B cell (primary cell): ENCODE results near the gene MTIF2. TPM values are rescaled to one million over a fixed set of nuclear protein-coding genes. Genes with fewer than 3 reads are reported as not detected.
"Not testable (repeated sequence)": the region's sequence is repeated elsewhere in the genome, so short reads cannot be mapped to it uniquely, and the experiment has no call there.

Experiments used
- ATAC-seq: fragments of 200-7000 bp; cut with Tn5 transposase; one replicate; pipeline ENCODE4 v1.10.0; 2021; ENCODE audit warnings: low read depth, mild to moderate bottlenecking, moderate number of reproducible peaks, moderate library complexity
- CTCF ChIA-PET: fragments of 350-600 bp; sonication (Branson Sonifier 250); formaldehyde crosslinking; loops from one replicate; lab custom pipeline; 2021; ENCODE audit warnings: antibody characterized with exemption, inconsistent platforms; lab: Charles Lee
- POLR2A ChIA-PET: fragments of 350-600 bp; sonication (Branson Sonifier 250); formaldehyde crosslinking; loops from one replicate; lab custom pipeline; 2021; ENCODE audit warnings: antibody characterized with exemption; lab: Charles Lee
- DNase-seq: peaks from one replicate; pipeline ENCODE4 v3.0.0; 2013
- H2AFZ ChIP-seq: 2 replicates; pipeline ENCODE4 v1.6.1; 2012; ENCODE audit warnings: mild to moderate bottlenecking, low read depth, low read length; ENCODE audit not compliant: insufficient read depth, poor library complexity, severe bottlenecking
- H3K27ac ChIP-seq, 2 donors: 1 replicate in 1 of 2; 2 replicates in 1 of 2; pipeline ENCODE4 v1.5.1; 2012 to 2013; ENCODE audit warnings: low read length in 2 of 2, mild to moderate bottlenecking in 2 of 2, moderate library complexity in 1 of 2
- H3K27me3 ChIP-seq, 4 experiments: fragments of 200-600 bp in 1 of 4; sonication (generic) in 1 of 4; replicated peaks in 1 of 4; 1 replicate in 2 of 4; 2 replicates in 2 of 4; pipeline versions ENCODE4 v1.6.1 to v1.7.0; 2013 to 2016; ENCODE audit warnings: low read length in 3 of 4, mild to moderate bottlenecking in 2 of 4, mixed read lengths in 1 of 4, moderate library complexity in 1 of 4; ENCODE audit not compliant: insufficient read depth in 4 of 4, control insufficient read depth in 3 of 4; ENCODE audit errors: control extremely low read depth in 1 of 4
- H3K36me3 ChIP-seq, 2 experiments: replicated peaks in 1 of 2; 1 replicate in 1 of 2; 2 replicates in 1 of 2; pipeline versions ENCODE4 v1.6.1 to v1.7.1; 2013; ENCODE audit warnings: low read length in 1 of 2; ENCODE audit not compliant: insufficient read depth in 2 of 2, control insufficient read depth in 1 of 2; ENCODE audit errors: control extremely low read depth in 1 of 2, extremely low read depth in 1 of 2
- H3K4me1 ChIP-seq, 2 donors: fragments of 200-600 bp in 1 of 2; sonication (generic) in 1 of 2; 1 replicate in 1 of 2; 2 replicates in 1 of 2; pipeline versions ENCODE4 v1.5.1 to v1.6.1; 2013 to 2017; ENCODE audit warnings: low read length in 2 of 2; ENCODE audit not compliant: control insufficient read depth in 2 of 2, insufficient read depth in 2 of 2
- H3K4me2 ChIP-seq: replicated peaks from 2 replicates; pipeline ENCODE3; 2012; ENCODE audit warnings: mild to moderate bottlenecking, low read depth, low read length; ENCODE audit not compliant: poor library complexity, severe bottlenecking
- H3K4me3 ChIP-seq, 5 experiments: fragments of 200-600 bp in 1 of 5; sonication (generic) in 1 of 5; 1 replicate in 3 of 5; 2 replicates in 2 of 5; pipeline versions ENCODE4 v1.5.1 to v1.7.0; 2011 to 2016; ENCODE audit warnings: low read length in 4 of 5, mild to moderate bottlenecking in 4 of 5, low read depth in 2 of 5, control low read depth in 1 of 5, moderate library complexity in 1 of 5; ENCODE audit not compliant: insufficient read depth in 1 of 5; ENCODE audit errors: control extremely low read depth in 1 of 5, extremely low read depth in 1 of 5
- H3K79me2 ChIP-seq: fragments of 200-600 bp; sonication (generic); one replicate; pipeline ENCODE4 v1.6.0; 2016; ENCODE audit warnings: low read length; ENCODE audit not compliant: control insufficient read depth, insufficient read depth
- H3K9ac ChIP-seq: fragments of 200-600 bp; sonication (generic); 2 replicates; pipeline ENCODE4 v1.6.1; 2017; ENCODE audit warnings: mild to moderate bottlenecking, low read length, moderate library complexity
- H3K9me3 ChIP-seq, 3 donors: one replicate each; pipeline versions ENCODE4 v1.6.1 to v1.7.1; 2013; ENCODE audit warnings: low read length in 2 of 3; ENCODE audit not compliant: control insufficient read depth in 2 of 3, insufficient read depth in 1 of 3; ENCODE audit errors: control extremely low read depth in 1 of 3
- H4K20me1 ChIP-seq: 2 replicates; pipeline ENCODE4 v1.6.0; 2012; ENCODE audit warnings: mild to moderate bottlenecking, low read length; ENCODE audit not compliant: insufficient read depth, control insufficient read depth, poor library complexity, severe bottlenecking
- H3K27ac Mint-ChIP-seq: one replicate; pipeline ENCODE4 v1.8.0; 2021; ENCODE audit warnings: mixed read lengths
- H3K27me3 Mint-ChIP-seq: one replicate; pipeline ENCODE4 v1.8.0; 2021; ENCODE audit warnings: mixed read lengths
- H3K4me1 Mint-ChIP-seq: one replicate; pipeline ENCODE4 v1.8.0; 2021; ENCODE audit warnings: mixed read lengths
- H3K4me3 Mint-ChIP-seq: one replicate; pipeline ENCODE4 v1.8.0; 2021; ENCODE audit warnings: mixed read lengths
- H3K9me3 Mint-ChIP-seq: one replicate; pipeline ENCODE4 v1.8.0; 2022; ENCODE audit warnings: mixed read lengths; ENCODE audit not compliant: insufficient read depth
- EZH2 ChIP-seq: IDR thresholded peaks from 2 replicates; pipeline ENCODE4 v1.6.1; 2012; ENCODE audit warnings: borderline replicate concordance, low read depth, mild to moderate bottlenecking, moderate library complexity, low read length; ENCODE audit not compliant: insufficient read depth, poor library complexity, severe bottlenecking
- WGBS: methylation state at CpG from one replicate; pipeline ENCODE4 v1.1.5; 2013; ENCODE audit warnings: missing lambda C conversion rate; ENCODE audit not compliant: insufficient coverage; 5-methylcytosine and 5-hydroxymethylcytosine counted together
- intact Hi-C: fragments of 100-400 bp; cut with micrococcal nuclease; formaldehyde crosslinking; loops from one replicate; pipeline ENCODE4 v1.10.0; 2022
- polyA plus RNA-seq: library from polyadenylated mRNA; depleted of rRNA; stranded (reverse); fragments of >200 nt; gene quantifications from 2 replicates; pipeline ENCODE4 v1.2.3, GENCODE V29; 2012
- total RNA-seq, 2 donors: library from RNA; stranded (reverse); fragments of 120-200 nt in 1 of 2; gene quantifications; 1 replicate in 1 of 2; 2 replicates in 1 of 2; pipeline versions ENCODE4 v1.2.3 to v1.2.4, GENCODE V29; 2013 to 2022
- TF ChIP-seq, protein P1 (sequence below): fragments of 200-600 bp; IDR thresholded peaks from one replicate; pipeline ENCODE4 v1.8.0; 2022; ENCODE audit warnings: antibody characterized with exemption, mild to moderate bottlenecking

Gene MTIF2
- total and polyA plus RNA-seq, 2 donors (not counting 1 experiment from before 2014, with no cell fraction given): 12.9 to 36.7 TPM

DNA sequence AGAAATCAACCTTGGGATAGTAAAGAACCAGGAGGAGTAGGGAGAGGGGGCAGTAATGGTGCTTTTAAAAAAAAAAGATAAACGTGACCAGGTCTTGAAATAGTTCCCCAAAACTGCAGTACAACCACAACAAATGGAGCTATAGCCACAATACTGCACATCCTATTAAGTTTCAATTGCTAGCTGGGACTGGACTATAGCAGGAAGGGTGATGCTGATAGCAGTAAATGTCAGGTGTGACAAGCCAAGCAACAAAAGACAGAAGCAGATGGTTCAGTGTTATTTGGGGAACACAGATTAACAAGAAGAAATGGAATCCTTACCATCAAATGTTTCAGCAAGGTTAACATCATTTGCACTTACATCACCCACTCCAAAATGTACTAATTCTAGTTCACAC is 26.4 kb downstream of the MTIF2 start:
- Histone ChIP-seq H3K79me2 (no peaks in the 10 kb centered on the region), H3K4me3 (no peak overlapping the region), H3K36me3 (peaks cover 8 to 49% of the 10 kb centered on the region in 2 experiments), H3K9ac (no peak overlapping the region), H3K27me3 (no peaks in the 10 kb centered on the region), H2AFZ (no peak overlapping the region), H3K4me2 (no peak overlapping the region), H4K20me1 (no peaks in the 10 kb centered on the region), H3K9me3 (no peaks in the 10 kb centered on the region), H3K4me1 (no peaks in the 10 kb centered on the region), H3K27ac (no peak overlapping the region)
- no peak for DNase-seq
- no peak for TF ChIP-seq EZH2
- TF ChIP-seq, protein P1, sequence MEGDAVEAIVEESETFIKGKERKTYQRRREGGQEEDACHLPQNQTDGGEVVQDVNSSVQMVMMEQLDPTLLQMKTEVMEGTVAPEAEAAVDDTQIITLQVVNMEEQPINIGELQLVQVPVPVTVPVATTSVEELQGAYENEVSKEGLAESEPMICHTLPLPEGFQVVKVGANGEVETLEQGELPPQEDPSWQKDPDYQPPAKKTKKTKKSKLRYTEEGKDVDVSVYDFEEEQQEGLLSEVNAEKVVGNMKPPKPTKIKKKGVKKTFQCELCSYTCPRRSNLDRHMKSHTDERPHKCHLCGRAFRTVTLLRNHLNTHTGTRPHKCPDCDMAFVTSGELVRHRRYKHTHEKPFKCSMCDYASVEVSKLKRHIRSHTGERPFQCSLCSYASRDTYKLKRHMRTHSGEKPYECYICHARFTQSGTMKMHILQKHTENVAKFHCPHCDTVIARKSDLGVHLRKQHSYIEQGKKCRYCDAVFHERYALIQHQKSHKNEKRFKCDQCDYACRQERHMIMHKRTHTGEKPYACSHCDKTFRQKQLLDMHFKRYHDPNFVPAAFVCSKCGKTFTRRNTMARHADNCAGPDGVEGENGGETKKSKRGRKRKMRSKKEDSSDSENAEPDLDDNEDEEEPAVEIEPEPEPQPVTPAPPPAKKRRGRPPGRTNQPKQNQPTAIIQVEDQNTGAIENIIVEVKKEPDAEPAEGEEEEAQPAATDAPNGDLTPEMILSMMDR: no peak
- Mint-ChIP-seq H3K4me3 (no peak overlapping the region), H3K9me3 (no peaks in the 10 kb centered on the region), H3K27ac (peak overlapping the region; percentile 17), H3K27me3 (no peaks in the 10 kb centered on the region), H3K4me1 (no peaks in the 10 kb centered on the region)
- WGBS: no CpG with 5 or more reads among the region's 1 CpG
- ChIA-PET CTCF (no interaction called here), POLR2A (no interaction called here)
- no peak for ATAC-seq
- intact Hi-C loops: no loop called here

DNA sequence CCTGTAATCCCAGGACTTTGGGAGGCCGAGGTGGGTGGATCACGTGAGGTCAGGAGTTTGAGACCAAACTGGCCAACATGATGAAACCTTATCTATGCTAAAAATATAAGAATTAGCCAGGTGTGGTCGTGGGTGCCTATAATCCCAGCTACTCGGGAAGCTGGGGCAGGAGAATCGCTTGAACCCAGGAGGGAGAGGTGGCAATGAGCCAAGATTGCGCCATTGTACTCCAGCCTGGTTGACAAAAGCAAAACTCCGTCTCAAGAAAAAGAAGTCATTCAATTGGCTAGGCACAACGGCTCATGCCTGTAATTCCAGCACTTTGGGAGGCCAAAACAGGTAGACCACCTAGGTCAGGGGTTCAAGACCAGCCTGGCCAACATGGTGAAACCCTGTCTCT is 27.4 kb downstream of the MTIF2 start:
- DNase-seq, H3K9me3 ChIP-seq, CTCF ChIA-PET, H3K79me2 ChIP-seq, H3K27ac ChIP-seq, intact Hi-C loops, H3K4me2 ChIP-seq, ATAC-seq, H3K4me1 ChIP-seq, H2AFZ ChIP-seq, H3K4me3 Mint-ChIP-seq, H3K27ac Mint-ChIP-seq, H3K9me3 Mint-ChIP-seq, H3K27me3 Mint-ChIP-seq, H3K4me1 Mint-ChIP-seq, H3K4me3 ChIP-seq, H3K27me3 ChIP-seq, H4K20me1 ChIP-seq, H3K9ac ChIP-seq: not testable (repeated sequence)
- POLR2A ChIA-PET: interaction anchor here (0.7 to 1.0 kb wide), 2 partner anchors 9 to 102 kb away, joined by 6 to 10 read pairs; partner anchors contain the start of genes CLHC1 and RPS27A
- WGBS: over 99% methylated on average over 6 of the region's 8 CpGs
- peaks cover 8 to 51% of the 10 kb centered on the region in 2 experiments for H3K36me3 ChIP-seq
